Measurements from ENCODE around the gene ADAMTS15.

- TF ChIP-seq, protein P1, sequence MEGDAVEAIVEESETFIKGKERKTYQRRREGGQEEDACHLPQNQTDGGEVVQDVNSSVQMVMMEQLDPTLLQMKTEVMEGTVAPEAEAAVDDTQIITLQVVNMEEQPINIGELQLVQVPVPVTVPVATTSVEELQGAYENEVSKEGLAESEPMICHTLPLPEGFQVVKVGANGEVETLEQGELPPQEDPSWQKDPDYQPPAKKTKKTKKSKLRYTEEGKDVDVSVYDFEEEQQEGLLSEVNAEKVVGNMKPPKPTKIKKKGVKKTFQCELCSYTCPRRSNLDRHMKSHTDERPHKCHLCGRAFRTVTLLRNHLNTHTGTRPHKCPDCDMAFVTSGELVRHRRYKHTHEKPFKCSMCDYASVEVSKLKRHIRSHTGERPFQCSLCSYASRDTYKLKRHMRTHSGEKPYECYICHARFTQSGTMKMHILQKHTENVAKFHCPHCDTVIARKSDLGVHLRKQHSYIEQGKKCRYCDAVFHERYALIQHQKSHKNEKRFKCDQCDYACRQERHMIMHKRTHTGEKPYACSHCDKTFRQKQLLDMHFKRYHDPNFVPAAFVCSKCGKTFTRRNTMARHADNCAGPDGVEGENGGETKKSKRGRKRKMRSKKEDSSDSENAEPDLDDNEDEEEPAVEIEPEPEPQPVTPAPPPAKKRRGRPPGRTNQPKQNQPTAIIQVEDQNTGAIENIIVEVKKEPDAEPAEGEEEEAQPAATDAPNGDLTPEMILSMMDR (conservative IDR thresholded peaks at IDR 0.05; ENCODE audit: low read depth, low read length), result no peak
- TF ChIP-seq MXI1 (IDR thresholded peaks at IDR 0.05; ENCODE audit: borderline replicate concordance, low read depth, low read length), result no peak
- no peak for TF ChIP-seq POLR2A (IDR thresholded peaks at IDR 0.05; ENCODE audit: low read depth, low read length)
- no peak for TF ChIP-seq CEBPB (IDR thresholded peaks at IDR 0.05; ENCODE audit: low read depth, low read length)
- TF ChIP-seq RAD21 (IDR thresholded peaks at IDR 0.05; ENCODE audit: low read length), result no peak
- TF ChIP-seq RFX5 (IDR thresholded peaks at IDR 0.05; ENCODE audit: low read depth, low read length), result no peak
- no peak for TF ChIP-seq MAZ (IDR thresholded peaks at IDR 0.05; ENCODE audit: borderline replicate concordance, low read depth, low read length)
- no peak for TF ChIP-seq RCOR1 (IDR thresholded peaks at IDR 0.05; ENCODE audit: insufficient replicate concordance, low read length)
- TF ChIP-seq ELK1 (IDR thresholded peaks at IDR 0.05; ENCODE audit: borderline replicate concordance, low read depth, low read length), result no peak
- no peak for TF ChIP-seq SMC3 (IDR thresholded peaks at IDR 0.05; ENCODE audit: low read depth, low read length)
- TF ChIP-seq USF2 (IDR thresholded peaks at IDR 0.05; ENCODE audit: low read depth, low read length), result no peak
- no peak for TF ChIP-seq BHLHE40 (IDR thresholded peaks at IDR 0.05; ENCODE audit: low read depth, low read length)
- no peak for TF ChIP-seq CHD1 (IDR thresholded peaks at IDR 0.05; ENCODE audit: low read depth, low read length)
- no peak for TF ChIP-seq NFE2L2 (IDR thresholded peaks at IDR 0.05; ENCODE audit: low read depth, low read length)
Observed at GRCh38 chr11:130525307-130525706, 76.9 kb downstream of the ADAMTS15 start.

All from IMR-90 (cell line).